Transverse colon (tissue), 4 donors: Measurements from ENCODE around the gene SIRPB2. TPM values are rescaled to one million over a fixed set of nuclear protein-coding genes. Genes with fewer than 3 reads are reported as not detected.

ENCODE experiments used
- DNase-seq: peaks from one replicate; pipeline ENCODE4 v3.0.0-alpha.2; 2019
- H3K27ac ChIP-seq, 4 donors: fragments of 200-600 bp; sonication (generic); 2 replicates each; pipeline ENCODE4 v1.5.1; 2016 to 2018; ENCODE audit warnings: inconsistent platforms in 4 of 4
- H3K27me3 ChIP-seq: fragments of 200-600 bp; sonication (generic); 2 replicates; pipeline ENCODE4 v1.5.1; 2017; ENCODE audit warnings: inconsistent platforms
- H3K36me3 ChIP-seq, 4 donors: fragments of 200-600 bp; sonication (generic); 2 replicates each; pipeline ENCODE4 v1.5.1; 2017 to 2019; ENCODE audit warnings: inconsistent platforms in 4 of 4
- H3K4me1 ChIP-seq, 4 donors: fragments of 200-600 bp; sonication (generic); 2 replicates each; pipeline ENCODE4 v1.5.1; 2017 to 2020; ENCODE audit warnings: inconsistent platforms in 4 of 4
- H3K4me3 ChIP-seq, 4 donors: fragments of 200-600 bp; sonication (generic); 1 replicate in 1 of 4; 2 replicates in 3 of 4; pipeline versions ENCODE4 v1.5.1 to v1.6.1; 2017 to 2019; ENCODE audit warnings: inconsistent platforms in 4 of 4
- H3K9me3 ChIP-seq, 2 donors: fragments of 200-600 bp; sonication (generic); 2 replicates each; pipeline ENCODE4 v1.5.1; 2017 to 2019; ENCODE audit warnings: inconsistent platforms in 2 of 2
- CTCF ChIP-seq, 5 experiments: fragments of 200-600 bp in 3 of 5; fragments of 450-650 bp in 2 of 5; sonication (generic) in 3 of 5; IDR thresholded peaks; 1 replicate in 2 of 5; 2 replicates in 3 of 5; pipeline ENCODE4 v1.5.1; 2016 to 2017; ENCODE audit warnings: antibody characterized with exemption in 5 of 5, inconsistent platforms in 3 of 5, mild to moderate bottlenecking in 2 of 5, moderate library complexity in 1 of 5
- EP300 ChIP-seq: sonication (generic); formaldehyde crosslinking; IDR thresholded peaks from one replicate; pipeline ENCODE4 v1.6.1; 2017; ENCODE audit warnings: antibody characterized with exemption, low read depth
- POLR2A ChIP-seq: fragments of 450-650 bp; IDR thresholded peaks from one replicate; pipeline ENCODE4 v1.6.1; 2016; ENCODE audit warnings: antibody characterized with exemption, mild to moderate bottlenecking, moderate library complexity
- POLR2AphosphoS5 ChIP-seq, 3 donors: sonication (generic); formaldehyde crosslinking; IDR thresholded peaks; one replicate each; pipeline ENCODE4 v1.6.1; 2016; ENCODE audit warnings: antibody characterized with exemption in 3 of 3
- WGBS, 2 donors: methylation state at CpG; one replicate each; pipeline ENCODE4 v1.1.5; 2018; ENCODE audit warnings: low coverage in 1 of 2; 5-methylcytosine and 5-hydroxymethylcytosine counted together
- in situ Hi-C, 4 donors: fragments of 200-750 bp; cut with MboI; loops; one replicate each; pipeline versions ENCODE4 v1.15.0 to v1.15.1; 2017; ENCODE audit warnings: low sequenced_read_pairs in 3 of 4, low pct_ligation_motif_present in 1 of 4, low pct_unique_long_range_greater_than_20kb in 1 of 4
- intact Hi-C: fragments of 100-400 bp; cut with DNase I; formaldehyde crosslinking; loops from one replicate; pipeline ENCODE4 v1.15.1; 2023; ENCODE audit warnings: low total_unique reads
- total RNA-seq, 4 donors: library from RNA; depleted of rRNA; stranded (reverse); fragments of >200 nt; gene quantifications; one replicate each; pipeline ENCODE4 v1.1.0, GENCODE V29; 2016

The SIRPB2 gene
- total RNA-seq, 4 donors from 2014 or later = 3.7 to 3.8 TPM; not detected in 2

- TF ChIP-seq EP300 = no peak
- no peak for TF ChIP-seq POLR2AphosphoS5 (IDR thresholded peaks at IDR 0.05)
- no peak for TF ChIP-seq CTCF (IDR thresholded peaks at IDR 0.05)
- TF ChIP-seq POLR2A = no peak
- Histone ChIP-seq H3K27me3 (peaks cover 14% of the 10 kb centered on the region), H3K4me3 (no peak overlapping the region), H3K4me1 (no peaks in the 10 kb centered on the region), H3K36me3 (no peaks in the 10 kb centered on the region), H3K9me3 (no peaks in the 10 kb centered on the region), H3K27ac (no peak overlapping the region)
- intact Hi-C loops (no loop called here), in situ Hi-C loops (loop anchor here in 1 of 4 donors (25.0 kb wide), 1 partner anchor 254 kb away; no protein-coding TSS in a partner anchor)
- no peak for DNase-seq
These were observed 17.4 kb upstream of the SIRPB2 start for GRCh38 chr20:1508574-1508973.

- Histone ChIP-seq H3K27ac (no peak overlapping the region), H3K27me3 (peaks cover 14% of the 10 kb centered on the region), H3K9me3 (no peaks in the 10 kb centered on the region), H3K4me3 (no peak overlapping the region), H3K36me3 (no peaks in the 10 kb centered on the region), H3K4me1 (no peaks in the 10 kb centered on the region)
- TF ChIP-seq EP300 (no peak), CTCF (IDR thresholded peaks at IDR 0.05) (no peak), POLR2AphosphoS5 (IDR thresholded peaks at IDR 0.05) (no peak), POLR2A (no peak)
- 71 to 80% methylated on average over 2 to 3 of the region's 3 CpGs for WGBS, 2 donors
- DNase-seq = no peak
- in situ Hi-C loops (loop anchor here in 1 of 4 donors (25.0 kb wide), 1 partner anchor 255 kb away; no protein-coding TSS in a partner anchor), intact Hi-C loops (no loop called here)
These were observed 16.1 kb upstream of the SIRPB2 start for GRCh38 chr20:1507276-1507675.

- intact Hi-C loops (no loop called here), in situ Hi-C loops (loop anchor here in 1 of 4 donors (25.0 kb wide), 1 partner anchor 256 kb away; no protein-coding TSS in a partner anchor)
- Histone ChIP-seq H3K9me3 (no peaks in the 10 kb centered on the region), H3K4me1 (no peaks in the 10 kb centered on the region), H3K36me3 (no peaks in the 10 kb centered on the region), H3K27ac (no peak overlapping the region), H3K27me3 (peaks cover 10% of the 10 kb centered on the region), H3K4me3 (no peak overlapping the region)
- no peak for DNase-seq
- WGBS, 2 donors = 0% methylated on average over 1 of the region's 1 CpG; no CpG with 5 or more reads in 1 of the 2 donors
- TF ChIP-seq EP300 (no peak), POLR2AphosphoS5 (IDR thresholded peaks at IDR 0.05) (no peak), CTCF (IDR thresholded peaks at IDR 0.05) (no peak), POLR2A (no peak)
These were observed 14.7 kb upstream of the SIRPB2 start for GRCh38 chr20:1505871-1506270.

GRCh38 chr20:1505361-1505760 is 14.1 kb upstream of the SIRPB2 start:
- no peak overlapping the region for H3K4me3 ChIP-seq
- in situ Hi-C loops (loop anchor here in 1 of 4 donors (25.0 kb wide), 1 partner anchor 257 kb away; no protein-coding TSS in a partner anchor), intact Hi-C loops (no loop called here)
- no peak for DNase-seq
- H3K27ac ChIP-seq = no peak overlapping the region
- WGBS, 2 donors = 81 to 83% methylated on average over 2 to 3 of the region's 3 CpGs
- H3K36me3 ChIP-seq = no peaks in the 10 kb centered on the region
- H3K27me3 ChIP-seq = peaks cover 5% of the 10 kb centered on the region
- H3K4me1 ChIP-seq = no peaks in the 10 kb centered on the region
- TF ChIP-seq POLR2A (no peak), EP300 (no peak), CTCF (IDR thresholded peaks at IDR 0.05) (no peak), POLR2AphosphoS5 (IDR thresholded peaks at IDR 0.05) (no peak)
- no peaks in the 10 kb centered on the region for H3K9me3 ChIP-seq
